ENCODE data around the gene BRD4. TPM values are rescaled to one million over a fixed set of nuclear protein-coding genes. Genes with fewer than 3 reads are reported as not detected.

Gene BRD4
- polyA plus RNA-seq, 3 donors = 3.7 to 19.2 (median 4.2) TPM

GRCh38 chr19:15239337-15239949 lies 92.9 kb downstream of the BRD4 start:
- H3K27me3 Mint-ChIP-seq (ENCODE audit: low read depth in 3 of 3) = peaks cover 2 to 6% (median 4%) of the 10 kb centered on the region in 3 donors
- no peak overlapping the region for H3K9ac ChIP-seq (ENCODE audit: insufficient read depth, low read length, poor library complexity, severe bottlenecking)
- peaks cover 71 to 83% of the 10 kb centered on the region in 2 donors for H3K36me3 ChIP-seq (replicated peaks in 1 of 2; ENCODE audit: control insufficient read depth in 1 of 2, insufficient read depth in 2 of 2, low read length in 2 of 2)
- peaks cover 0 to under 1% of the 10 kb centered on the region in 2 donors for H3K4me1 ChIP-seq (ENCODE audit: control insufficient read depth in 1 of 2, insufficient read depth in 2 of 2, low read length in 2 of 2)
- peak overlapping the region in 1 of 7 donors; percentile 57 for H3K27ac Mint-ChIP-seq
- H3K79me2 ChIP-seq (ENCODE audit: insufficient read depth, low read length) = no peaks in the 10 kb centered on the region
- peaks cover 0 to 2% (median 0%) of the 10 kb centered on the region in 7 donors for H3K9me3 Mint-ChIP-seq
- H2AFZ ChIP-seq (ENCODE audit: insufficient read depth, low read depth, low read length, poor library complexity, severe bottlenecking) = no peak overlapping the region
- no peak overlapping the region for H3K4me3 ChIP-seq (replicated peaks in 1 of 3; ENCODE audit: low read depth in 2 of 3, low read length in 3 of 3)
- H3K4me1 Mint-ChIP-seq = peaks cover 7% of the 10 kb centered on the region
- TF ChIP-seq, protein P1, sequence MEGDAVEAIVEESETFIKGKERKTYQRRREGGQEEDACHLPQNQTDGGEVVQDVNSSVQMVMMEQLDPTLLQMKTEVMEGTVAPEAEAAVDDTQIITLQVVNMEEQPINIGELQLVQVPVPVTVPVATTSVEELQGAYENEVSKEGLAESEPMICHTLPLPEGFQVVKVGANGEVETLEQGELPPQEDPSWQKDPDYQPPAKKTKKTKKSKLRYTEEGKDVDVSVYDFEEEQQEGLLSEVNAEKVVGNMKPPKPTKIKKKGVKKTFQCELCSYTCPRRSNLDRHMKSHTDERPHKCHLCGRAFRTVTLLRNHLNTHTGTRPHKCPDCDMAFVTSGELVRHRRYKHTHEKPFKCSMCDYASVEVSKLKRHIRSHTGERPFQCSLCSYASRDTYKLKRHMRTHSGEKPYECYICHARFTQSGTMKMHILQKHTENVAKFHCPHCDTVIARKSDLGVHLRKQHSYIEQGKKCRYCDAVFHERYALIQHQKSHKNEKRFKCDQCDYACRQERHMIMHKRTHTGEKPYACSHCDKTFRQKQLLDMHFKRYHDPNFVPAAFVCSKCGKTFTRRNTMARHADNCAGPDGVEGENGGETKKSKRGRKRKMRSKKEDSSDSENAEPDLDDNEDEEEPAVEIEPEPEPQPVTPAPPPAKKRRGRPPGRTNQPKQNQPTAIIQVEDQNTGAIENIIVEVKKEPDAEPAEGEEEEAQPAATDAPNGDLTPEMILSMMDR (IDR thresholded peaks at IDR 0.05) = no peak
- H3K27ac ChIP-seq (ENCODE audit: low read depth in 1 of 2, low read length in 2 of 2) = no peak overlapping the region
- H3K36me3 Mint-ChIP-seq = peaks cover 61 to 91% of the 10 kb centered on the region in 2 donors
- H3K9me3 ChIP-seq (replicated peaks in 1 of 2; ENCODE audit: control insufficient read depth in 1 of 2, insufficient read depth in 1 of 2, low read length in 2 of 2) = no peaks in the 10 kb centered on the region
- H3K27me3 ChIP-seq (ENCODE audit: control insufficient read depth in 2 of 2, insufficient read depth in 2 of 2, low read length in 2 of 2) = no peaks in the 10 kb centered on the region
- intact Hi-C loops (cut with micrococcal nuclease) = no loop called here
- H4K20me1 ChIP-seq (ENCODE audit: insufficient read depth, low read length) = peaks cover 57% of the 10 kb centered on the region
- DNase-seq = no peak
- WGBS (ENCODE audit: insufficient coverage) = 98% methylated on average over 18 of the region's 26 CpGs
- H3K4me3 Mint-ChIP-seq = peak overlapping the region in 1 of 2 donors; percentile 5
- no peak overlapping the region for H3K4me2 ChIP-seq (replicated peaks; ENCODE audit: extremely low read depth, low read length, poor library complexity, severe bottlenecking)

DNA sequence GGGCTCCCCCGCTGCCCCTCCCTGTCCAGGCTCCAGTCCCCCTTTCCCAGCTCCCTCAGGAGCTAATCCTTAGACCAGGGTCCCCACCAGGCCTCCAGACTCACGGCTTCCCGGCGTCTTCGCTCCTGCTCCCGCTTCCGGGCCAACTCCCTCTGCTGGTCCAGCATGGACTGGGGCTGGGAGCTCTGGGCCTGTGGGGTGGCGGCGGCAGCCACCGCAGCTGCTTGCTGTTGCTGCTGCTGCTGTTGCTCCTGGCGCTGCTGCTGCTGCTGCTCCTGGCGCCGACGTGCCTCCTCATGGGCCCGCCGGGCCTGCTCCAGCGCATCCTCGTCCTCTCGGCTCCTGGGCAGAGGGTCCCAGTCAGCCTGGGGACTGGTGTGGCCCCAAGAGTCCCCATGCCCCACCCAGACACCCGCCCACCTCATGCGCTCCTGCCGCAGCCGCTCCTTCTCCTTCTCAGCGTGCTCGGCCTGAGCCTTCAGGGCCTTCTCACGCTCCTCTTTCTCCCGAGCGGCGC lies 93.6 kb downstream of the BRD4 start:
- Mint-ChIP-seq H3K4me3 (no peak overlapping the region), H3K36me3 (peaks cover 58 to 84% of the 10 kb centered on the region in 2 donors), H3K9me3 (peaks cover 0 to 2% (median 0%) of the 10 kb centered on the region in 7 donors), H3K4me1 (peaks cover 15% of the 10 kb centered on the region), H3K27ac (no peak overlapping the region), H3K27me3 (ENCODE audit: low read depth in 3 of 3) (peaks cover 2 to 9% (median 8%) of the 10 kb centered on the region in 3 donors)
- Histone ChIP-seq H3K27me3 (ENCODE audit: control insufficient read depth in 2 of 2, insufficient read depth in 2 of 2, low read length in 2 of 2) (no peaks in the 10 kb centered on the region), H3K79me2 (ENCODE audit: insufficient read depth, low read length) (no peaks in the 10 kb centered on the region), H3K4me2 (replicated peaks; ENCODE audit: extremely low read depth, low read length, poor library complexity, severe bottlenecking) (no peak overlapping the region), H3K9ac (ENCODE audit: insufficient read depth, low read length, poor library complexity, severe bottlenecking) (no peak overlapping the region), H3K36me3 (replicated peaks in 1 of 2; ENCODE audit: control insufficient read depth in 1 of 2, insufficient read depth in 2 of 2, low read length in 2 of 2) (peaks cover 64 to 76% of the 10 kb centered on the region in 2 donors), H3K4me1 (ENCODE audit: control insufficient read depth in 1 of 2, insufficient read depth in 2 of 2, low read length in 2 of 2) (peaks cover 7 to 8% of the 10 kb centered on the region in 2 donors), H3K27ac (ENCODE audit: low read depth in 1 of 2, low read length in 2 of 2) (no peak overlapping the region), H3K4me3 (replicated peaks in 1 of 3; ENCODE audit: low read depth in 2 of 3, low read length in 3 of 3) (no peak overlapping the region), H4K20me1 (ENCODE audit: insufficient read depth, low read length) (peaks cover 50% of the 10 kb centered on the region), H3K9me3 (replicated peaks in 1 of 2; ENCODE audit: control insufficient read depth in 1 of 2, insufficient read depth in 1 of 2, low read length in 2 of 2) (no peaks in the 10 kb centered on the region), H2AFZ (ENCODE audit: insufficient read depth, low read depth, low read length, poor library complexity, severe bottlenecking) (no peak overlapping the region)
- 98% methylated on average over 20 of the region's 29 CpGs for WGBS (ENCODE audit: insufficient coverage)
- DNase-seq = no peak
- intact Hi-C loops (cut with micrococcal nuclease) = no loop called here
- TF ChIP-seq, protein P1 (IDR thresholded peaks at IDR 0.05) = no peak
